ENCODE data around the gene RPS27A. TPM values are rescaled to one million over a fixed set of nuclear protein-coding genes. Genes with fewer than 3 reads are reported as not detected.

The RPS27A gene
- polyA plus RNA-seq, 1 experiment, result 769 TPM

- H3K36me3 ChIP-seq (ENCODE audit: control insufficient read depth, insufficient read depth, low read length), result peaks cover 1% of the 10 kb centered on the region; the same call in 1 of the 2 replicates
- CTCF ChIA-PET, result no interaction called here
Observed at GRCh38 chr2:55282110-55282917, 49.8 kb downstream of the RPS27A start.

GRCh38 chr2:55283083-55283482 lies 50.6 kb downstream of the RPS27A start:
- H3K27me3 ChIP-seq (ENCODE audit: control insufficient read depth, insufficient read depth, low read length), result no peaks in the 10 kb centered on the region
- TF ChIP-seq CTCF (IDR thresholded peaks at IDR 0.05; ENCODE audit: insufficient read depth, low read depth, low read length), result no peak
- DNase-seq (ENCODE audit: low read depth), result no peak
- POLR2A ChIA-PET, result no interaction called here
- H3K4me3 ChIP-seq (ENCODE audit: low read depth, low read length), result no peak overlapping the region; the same call in 1 of the 2 replicates
- CTCF ChIA-PET, result no interaction called here
- H3K36me3 ChIP-seq (ENCODE audit: control insufficient read depth, insufficient read depth, low read length), result peaks cover 1% of the 10 kb centered on the region; the same call in 1 of the 2 replicates

More at GRCh38 chr2:55282110-55282917, 49.8 kb downstream of the RPS27A start:
- Histone ChIP-seq H3K27me3 (ENCODE audit: control insufficient read depth, insufficient read depth, low read length) (no peaks in the 10 kb centered on the region), H3K4me3 (ENCODE audit: low read depth, low read length) (peak overlapping the region; percentile 73)
- DNase-seq (ENCODE audit: low read depth), result peak; percentile 27
- POLR2A ChIA-PET, result interaction anchor here (0.7 kb wide), 1 partner anchor 981 kb away, joined by 3 read pairs; no protein-coding TSS in a partner anchor
- TF ChIP-seq CTCF (IDR thresholded peaks at IDR 0.05; ENCODE audit: insufficient read depth, low read depth, low read length), result no peak

Other genes with a start within 250 kb of the RPS27A start
- 219 and 400 TPM in 2 replicates for gene RTN4, start 182.2 kb upstream of the RPS27A start, polyA plus RNA-seq (2011; rRNA removed)
- 3.8 and 8.4 TPM in 2 replicates for gene CLHC1, start 395 bp upstream of the RPS27A start, polyA plus RNA-seq (2011; rRNA removed)
- 11.1 and 20.3 TPM in 2 replicates for gene MTIF2, start 36.5 kb downstream of the RPS27A start, polyA plus RNA-seq (2011; rRNA removed)
- 18.7 and 32.9 TPM in 2 replicates for gene CCDC88A, start 187.2 kb downstream of the RPS27A start, polyA plus RNA-seq (2011; rRNA removed)

All from BJ (cell line).